GM23248 (cell line): ENCODE data around the gene COL16A1.

ENCODE experiments used
- EZH2 ChIP-seq: fragments of 200-600 bp; sonication (generic); IDR thresholded peaks from 2 replicates; pipeline ENCODE4 v1.6.1; 2018; ENCODE audit warnings: antibody characterized with exemption, mild to moderate bottlenecking; ENCODE audit not compliant: insufficient read depth, poor library complexity, severe bottlenecking
- EZH2phosphoT487 ChIP-seq: fragments of 200-600 bp; sonication (generic); IDR thresholded peaks from 2 replicates; pipeline ENCODE4 v1.6.1; 2018; ENCODE audit warnings: antibody characterized with exemption, moderate library complexity, mild to moderate bottlenecking, low read depth; ENCODE audit not compliant: insufficient read depth

- TF ChIP-seq EZH2 (no peak), EZH2phosphoT487 (no peak)
These were observed 84.6 kb downstream of the COL16A1 start for GRCh38 chr1:31618916-31619846.
